B cell (primary cell): ENCODE data around the gene UCK1.

ENCODE experiments used
- CTCF ChIP-seq: fragments of 200-600 bp; IDR thresholded peaks from one replicate; pipeline ENCODE4 v1.8.0; 2022; ENCODE audit warnings: antibody characterized with exemption, mild to moderate bottlenecking
- EZH2 ChIP-seq: IDR thresholded peaks from 2 replicates; pipeline ENCODE4 v1.6.1; 2012; ENCODE audit warnings: borderline replicate concordance, low read depth, mild to moderate bottlenecking, moderate library complexity, low read length; ENCODE audit not compliant: insufficient read depth, poor library complexity, severe bottlenecking

GRCh38 chr9:131494296-131494870 is 36.7 kb downstream of the UCK1 start:
- TF ChIP-seq EZH2: no peak
- no peak for TF ChIP-seq CTCF
